ENCODE measurements around the gene ZDHHC14.

Gene ZDHHC14

DNA sequence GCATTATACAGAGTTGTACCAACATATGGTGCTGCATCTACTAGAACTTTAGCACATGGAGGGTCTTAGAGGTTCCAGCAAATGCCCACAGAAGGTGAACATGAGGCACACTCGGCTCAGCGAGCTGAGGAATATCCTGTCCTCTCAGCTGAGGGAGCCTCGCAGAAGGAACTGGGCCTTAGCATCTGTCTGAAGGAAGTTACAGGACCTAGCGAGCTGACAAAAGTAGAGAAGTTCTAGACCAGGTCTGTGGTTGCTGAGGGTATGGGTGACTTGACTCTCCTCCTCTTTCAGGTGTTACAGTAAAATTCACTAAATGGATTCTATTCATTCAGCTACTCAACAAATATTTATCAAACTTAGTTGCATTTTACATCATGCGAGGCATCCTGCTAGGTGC is 157.2 kb downstream of the ZDHHC14 start:
- DNase-seq: no peak

GRCh38 chr6:157538698-157539097 is 157.7 kb downstream of the ZDHHC14 start:
- no peak for DNase-seq

- no peak for DNase-seq
These were observed 158.4 kb downstream of the ZDHHC14 start for GRCh38 chr6:157539421-157539822.

DNA sequence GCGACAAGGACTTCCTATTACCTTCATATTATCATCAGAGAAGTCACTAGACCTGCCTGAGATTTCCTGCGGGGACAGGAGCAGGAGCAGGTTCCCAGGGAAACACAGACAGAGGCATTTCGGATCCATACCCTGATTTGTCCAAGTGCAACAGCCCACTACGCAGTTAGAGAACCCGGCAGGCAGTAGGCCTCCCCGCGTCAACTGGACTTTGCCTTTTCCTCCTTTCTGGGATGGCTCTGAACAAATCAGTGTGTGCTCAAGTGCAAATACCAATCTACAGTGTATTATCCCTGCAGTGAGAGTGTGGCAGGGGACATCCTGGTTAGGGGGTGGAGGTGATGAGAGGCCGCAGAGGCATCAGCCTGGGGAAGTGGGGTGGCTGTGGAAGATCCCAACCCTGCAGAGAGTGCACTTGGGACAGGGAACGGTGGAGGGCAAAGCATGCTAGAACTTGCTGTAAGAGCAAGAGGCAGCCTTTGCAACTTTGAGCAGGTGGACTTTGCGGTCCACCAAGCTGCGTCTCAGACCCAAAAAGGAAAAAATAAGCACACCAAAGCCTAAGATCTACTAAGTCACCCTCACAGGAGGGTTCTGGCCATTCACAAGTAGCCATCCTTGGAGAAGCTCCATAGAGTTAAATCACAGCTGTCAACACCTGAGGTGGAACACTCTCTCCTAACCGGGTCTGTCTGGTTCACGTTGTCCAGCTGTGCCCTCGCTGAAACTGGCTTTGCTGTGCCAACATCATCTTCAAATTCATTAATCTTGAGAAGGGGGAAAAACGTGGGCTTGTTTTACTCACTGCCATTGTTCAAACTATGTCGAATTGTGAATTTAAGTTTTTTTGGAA is 159.1 kb downstream of the ZDHHC14 start:
- DNase-seq: no peak

DNA sequence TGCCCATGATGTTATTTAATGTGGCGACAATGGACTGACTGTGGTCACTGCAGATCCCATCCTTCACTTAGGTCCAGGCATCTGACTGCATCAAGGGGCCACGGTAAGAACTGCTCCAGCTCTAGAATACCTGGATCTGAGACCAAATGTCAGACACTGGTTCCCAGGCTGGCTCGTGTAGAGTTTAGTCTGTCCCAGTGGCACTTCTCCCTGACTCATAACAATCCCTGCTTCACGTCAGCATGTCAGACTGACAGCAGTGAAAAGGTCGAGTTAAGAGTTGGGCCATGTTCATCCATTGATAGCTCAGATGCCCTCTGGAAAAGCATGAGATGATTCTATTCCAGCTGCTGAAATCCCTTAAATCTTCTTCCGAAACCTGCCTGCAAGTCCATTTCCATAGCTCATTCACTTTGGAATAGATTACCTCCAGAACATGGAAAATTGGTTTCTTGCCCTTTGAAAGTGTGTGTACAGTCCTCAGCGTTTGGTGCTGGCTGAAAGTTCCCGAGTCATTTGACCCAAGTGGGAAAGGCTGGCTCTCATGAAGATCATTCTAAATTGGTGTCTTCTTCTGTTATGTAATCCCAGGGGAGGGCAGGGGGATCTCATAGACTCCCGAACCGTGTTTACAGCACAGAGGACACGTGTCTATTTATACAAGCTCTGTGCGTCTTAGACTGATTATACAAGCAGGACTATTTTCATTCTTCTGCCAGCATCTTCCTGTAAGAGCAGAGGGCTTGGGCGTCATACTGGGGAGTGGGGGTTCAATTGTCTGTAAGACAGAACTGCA is 160.8 kb downstream of the ZDHHC14 start:
- no peak for DNase-seq

DNA sequence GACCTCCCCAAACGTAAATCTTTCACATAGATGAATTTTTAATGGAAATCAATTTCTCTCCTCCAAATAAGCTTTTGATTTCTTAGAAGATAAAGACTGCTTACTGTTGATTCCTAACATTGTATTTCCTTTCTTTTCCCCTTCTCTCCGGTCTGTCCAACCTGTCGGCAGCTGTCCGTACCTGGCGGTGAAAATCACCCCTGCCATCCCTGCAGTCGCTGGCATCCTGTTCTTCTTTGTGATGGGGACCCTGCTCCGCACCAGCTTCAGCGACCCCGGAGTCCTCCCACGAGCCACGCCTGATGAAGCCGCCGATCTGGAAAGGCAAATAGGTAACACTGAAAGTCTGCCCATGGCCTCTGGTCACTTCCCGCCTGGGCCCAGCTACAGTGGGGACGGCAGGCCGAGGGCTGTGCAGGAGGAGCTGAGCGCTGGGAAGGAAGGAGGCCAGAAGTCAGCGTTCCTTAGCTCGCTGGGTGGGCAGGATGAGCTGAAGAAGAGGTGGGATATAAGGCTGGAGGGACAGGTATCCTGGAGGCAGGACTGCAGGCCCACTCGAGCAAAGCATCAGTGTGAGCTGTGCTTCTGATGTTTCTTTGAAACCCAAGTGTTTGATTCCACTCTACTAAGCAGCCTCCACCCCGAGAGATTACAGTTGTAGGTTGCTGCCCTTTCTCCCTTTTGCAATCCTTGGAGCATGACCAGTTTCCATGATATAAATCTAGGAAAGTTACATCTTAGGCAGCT is 161.6 kb downstream of the ZDHHC14 start:
- DNase-seq: no peak

GRCh38 chr6:157546321-157546720 is 165.3 kb downstream of the ZDHHC14 start:
- DNase-seq: no peak

DNA sequence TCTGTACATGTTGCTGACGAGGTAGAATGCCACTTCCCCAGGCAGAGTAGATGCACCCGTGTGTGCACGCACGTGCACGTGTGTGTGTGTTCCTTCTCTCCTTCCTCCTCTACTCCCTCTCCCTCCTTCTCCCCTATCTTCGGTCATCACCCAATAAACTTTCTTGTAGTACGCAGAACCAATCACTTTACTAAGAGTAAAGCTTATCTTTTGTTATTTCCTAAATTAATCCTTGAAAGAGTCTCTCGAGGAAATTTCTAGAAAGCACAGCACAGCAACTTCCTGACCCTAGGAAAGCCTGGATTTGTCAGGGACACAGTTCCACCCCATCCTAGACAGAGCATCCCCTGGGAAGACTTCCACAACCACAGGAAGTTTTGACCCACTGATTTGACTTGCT is 166.1 kb downstream of the ZDHHC14 start:
- DNase-seq: no peak

GRCh38 chr6:157548635-157549467 is 167.9 kb downstream of the ZDHHC14 start:
- no peak for DNase-seq

GRCh38 chr6:157549468-157549745 is 168.4 kb downstream of the ZDHHC14 start:
- no peak for DNase-seq

DNA sequence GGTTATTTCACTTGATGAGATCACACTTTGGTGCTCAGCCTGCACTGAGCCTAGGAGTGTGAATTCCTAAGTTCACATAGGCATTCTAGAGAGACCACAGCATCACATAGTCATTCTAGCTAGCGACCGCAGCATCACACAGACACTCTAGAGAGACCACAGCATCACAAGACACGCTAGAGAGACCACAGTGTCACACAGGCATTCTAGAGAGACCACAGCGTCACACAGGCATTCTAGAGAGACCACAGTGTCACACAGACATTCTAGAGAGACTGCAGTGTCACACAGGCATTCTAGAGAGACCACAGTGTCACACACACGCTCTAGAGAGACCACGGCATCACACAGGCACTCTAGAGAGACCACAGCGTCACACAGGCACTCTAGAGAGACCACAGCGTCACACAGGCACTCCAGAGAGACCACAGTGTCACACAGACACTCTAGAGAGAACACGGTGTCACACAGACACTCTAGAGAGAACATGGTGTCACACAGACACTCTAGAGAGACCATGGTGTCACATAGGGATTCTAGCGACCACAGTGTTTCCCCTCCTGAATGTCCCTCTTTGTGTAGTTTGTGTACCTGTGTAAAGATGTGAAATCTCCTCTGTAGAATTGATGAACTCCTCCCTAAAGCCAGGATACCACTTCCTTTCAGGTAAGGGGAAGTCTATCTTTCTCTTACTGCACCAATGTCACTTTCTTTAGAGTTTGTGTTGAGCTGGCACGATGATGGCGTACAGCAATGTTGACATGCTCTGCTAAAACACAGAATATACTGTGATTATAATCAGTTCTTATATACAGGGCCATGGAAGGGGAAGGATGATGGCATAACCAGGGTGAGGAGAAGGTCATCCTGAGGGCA is 169.4 kb downstream of the ZDHHC14 start:
- no peak for DNase-seq

GRCh38 chr6:157551041-157551832 is 170.2 kb downstream of the ZDHHC14 start:
- no peak for DNase-seq

DNA sequence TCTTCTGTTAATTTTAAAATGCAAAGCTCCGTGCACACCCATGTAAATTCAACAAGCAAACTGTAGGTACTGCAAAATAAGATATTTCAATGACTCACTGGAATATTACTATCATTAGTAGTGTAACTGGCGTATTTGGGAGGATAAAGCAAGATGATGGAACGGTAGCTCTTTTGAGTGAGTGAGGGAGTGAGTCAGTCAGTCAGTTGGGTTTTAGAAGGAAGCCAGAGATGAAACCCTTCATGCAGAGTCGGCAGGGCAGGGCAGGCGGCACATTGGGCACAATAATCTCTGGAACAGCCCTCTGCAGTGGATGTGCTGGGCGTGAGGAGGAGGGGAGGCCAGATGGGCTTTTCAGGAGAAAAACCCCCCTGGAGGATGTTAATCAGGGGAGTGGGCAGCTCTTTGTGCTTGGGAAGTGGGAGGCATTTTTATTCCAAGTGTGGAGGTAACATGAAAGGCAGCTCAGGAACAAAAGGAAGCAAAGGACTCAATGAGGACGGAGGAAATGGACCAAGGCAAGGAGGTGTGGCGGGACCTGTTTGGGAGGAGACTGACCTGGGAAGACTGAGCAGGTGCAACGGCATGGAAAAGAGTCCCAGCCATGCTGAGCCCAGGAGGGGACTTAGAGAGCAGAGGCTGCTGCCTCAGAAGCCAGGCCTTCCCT is 171.2 kb downstream of the ZDHHC14 start:
- DNase-seq: no peak

DNA sequence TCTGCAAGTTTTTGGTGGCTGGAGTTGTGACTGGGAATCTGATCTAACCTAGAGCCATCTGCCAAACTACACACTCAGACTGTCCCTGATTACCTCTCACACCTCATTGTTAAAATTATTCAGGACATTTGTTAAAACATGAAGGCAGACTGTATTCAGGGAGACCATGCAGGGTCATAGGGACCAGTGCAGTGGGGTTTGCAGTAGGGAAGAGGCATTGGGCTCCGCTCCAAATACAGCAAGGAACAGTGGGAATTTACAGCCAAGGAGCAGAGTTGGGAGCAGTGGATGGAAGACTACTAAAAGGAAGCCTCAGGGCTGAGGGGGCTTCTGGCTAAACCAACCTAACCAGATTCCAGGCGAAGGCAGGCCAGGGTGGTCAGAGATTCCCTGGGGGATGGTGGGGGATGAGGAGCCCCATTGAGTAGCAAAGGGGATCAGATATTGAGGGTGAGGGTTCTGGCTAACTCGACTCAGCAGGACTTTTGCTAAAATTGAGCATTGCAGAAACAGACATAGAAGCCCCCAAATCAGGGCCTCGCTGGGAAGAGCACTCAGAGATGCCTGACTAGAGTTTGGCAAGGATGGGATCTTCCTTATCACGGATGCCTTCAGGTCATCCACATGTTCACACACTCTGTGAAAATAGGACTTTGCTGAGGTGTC is 172.0 kb downstream of the ZDHHC14 start:
- DNase-seq: no peak

- DNase-seq: no peak
These were observed 173.8 kb downstream of the ZDHHC14 start for GRCh38 chr6:157554747-157555146.

DNA sequence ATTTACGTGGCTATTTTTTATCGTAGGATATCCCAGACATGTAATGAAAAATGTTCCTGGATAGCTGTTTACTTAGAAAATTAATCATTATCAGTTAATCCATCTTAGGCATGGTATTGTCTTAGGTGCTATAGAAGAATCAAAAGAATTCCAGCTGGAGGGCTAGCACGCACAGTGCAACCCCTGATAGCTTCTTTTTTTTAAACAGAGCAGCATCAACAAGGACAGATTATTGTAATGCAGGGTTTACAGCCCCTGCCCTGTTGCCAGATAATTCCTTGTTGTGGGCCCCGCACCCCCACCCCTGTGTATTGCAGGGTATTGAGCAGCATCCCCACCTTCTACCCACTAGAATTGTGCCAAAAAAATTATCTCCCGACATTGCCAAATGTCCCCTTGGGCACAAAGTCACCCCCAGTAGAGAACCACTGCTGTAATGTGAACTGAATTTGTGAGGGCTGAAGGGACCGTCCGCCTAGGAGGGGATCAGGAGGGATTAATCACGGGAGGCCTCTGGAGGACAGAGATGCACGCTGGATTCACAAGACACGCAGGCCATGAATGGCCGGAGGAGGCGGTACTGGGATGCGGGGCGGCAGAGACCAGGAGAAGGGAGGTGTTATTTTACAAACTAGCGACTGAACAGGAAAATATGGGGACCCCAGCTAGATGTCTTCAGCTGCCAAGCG is 174.6 kb downstream of the ZDHHC14 start:
- DNase-seq: no peak

GRCh38 chr6:157556144-157556645 is 175.2 kb downstream of the ZDHHC14 start:
- DNase-seq: no peak

DNA sequence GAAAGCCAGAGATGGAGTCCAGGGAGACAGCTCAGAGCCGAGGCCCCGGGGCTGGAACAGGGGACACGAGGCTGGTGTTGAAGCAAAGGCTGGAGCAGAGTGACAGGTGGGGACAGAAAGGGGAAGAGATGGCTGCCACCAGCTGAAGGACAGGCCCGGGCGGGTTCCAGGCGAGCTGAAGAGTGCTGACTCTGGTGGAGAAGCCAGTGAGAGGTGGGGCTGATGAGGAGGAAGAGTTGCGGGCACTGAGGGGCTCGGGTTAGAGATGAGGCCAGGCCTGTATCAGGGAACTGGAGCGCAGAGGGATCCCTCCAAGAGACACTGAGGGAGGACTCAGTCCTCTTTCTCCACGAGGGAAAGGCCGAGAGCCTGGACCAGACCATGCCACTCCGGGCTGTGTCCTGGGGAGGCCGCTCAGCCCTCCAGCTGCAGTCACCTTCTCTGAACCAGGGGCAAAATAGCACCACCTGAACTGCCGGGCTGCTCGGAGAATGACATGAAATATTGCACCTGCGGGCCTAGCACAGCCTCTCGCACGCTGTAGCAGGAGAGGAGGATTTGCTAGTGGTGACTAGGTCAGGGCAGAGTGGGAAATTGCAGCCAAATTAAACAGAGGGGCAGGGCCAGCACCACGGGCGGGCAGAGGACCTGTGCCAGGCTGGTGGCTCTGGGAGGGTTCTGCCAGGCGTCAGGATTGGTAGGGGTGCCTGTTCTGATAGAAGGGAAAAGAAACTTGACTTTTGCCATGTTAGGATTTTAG is 175.9 kb downstream of the ZDHHC14 start:
- no peak for DNase-seq
